HG02973 (cell line): ENCODE results near the gene TRIM32.
A peak's percentile ranks its signal among the peaks of the same experiment; 100 is the strongest.
"Not testable (repeated sequence)": the region's sequence is repeated elsewhere in the genome, so short reads cannot be mapped to it uniquely, and the experiment has no call there.

Experiments
- ATAC-seq: cut with Tn5 transposase; IDR thresholded peaks from one replicate; pipeline ENCODE4 v1.9.1; 2021; ENCODE audit warnings: moderate library complexity; ENCODE audit not compliant: unreplicated experiment

Gene TRIM32

DNA sequence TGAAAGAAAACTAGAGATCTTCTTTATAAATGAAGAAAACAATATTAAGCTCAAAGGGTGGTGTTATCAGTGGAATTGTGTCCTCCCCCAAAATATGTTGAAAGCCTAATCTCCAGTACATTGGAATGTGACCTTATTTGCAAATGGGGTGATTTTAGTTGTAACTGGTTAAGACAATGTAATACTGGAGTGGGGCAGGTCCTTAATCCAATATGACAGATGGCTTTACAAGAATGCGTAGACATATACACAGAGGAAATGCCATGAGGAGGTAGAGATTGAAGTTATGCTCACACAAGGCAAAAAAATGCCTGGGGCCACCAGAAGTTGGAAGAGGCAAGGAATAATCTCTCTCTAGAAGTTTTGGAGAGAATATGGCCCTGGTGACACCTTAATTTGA, 13.7 kb upstream of the TRIM32 start:
- ATAC-seq = no peak

DNA sequence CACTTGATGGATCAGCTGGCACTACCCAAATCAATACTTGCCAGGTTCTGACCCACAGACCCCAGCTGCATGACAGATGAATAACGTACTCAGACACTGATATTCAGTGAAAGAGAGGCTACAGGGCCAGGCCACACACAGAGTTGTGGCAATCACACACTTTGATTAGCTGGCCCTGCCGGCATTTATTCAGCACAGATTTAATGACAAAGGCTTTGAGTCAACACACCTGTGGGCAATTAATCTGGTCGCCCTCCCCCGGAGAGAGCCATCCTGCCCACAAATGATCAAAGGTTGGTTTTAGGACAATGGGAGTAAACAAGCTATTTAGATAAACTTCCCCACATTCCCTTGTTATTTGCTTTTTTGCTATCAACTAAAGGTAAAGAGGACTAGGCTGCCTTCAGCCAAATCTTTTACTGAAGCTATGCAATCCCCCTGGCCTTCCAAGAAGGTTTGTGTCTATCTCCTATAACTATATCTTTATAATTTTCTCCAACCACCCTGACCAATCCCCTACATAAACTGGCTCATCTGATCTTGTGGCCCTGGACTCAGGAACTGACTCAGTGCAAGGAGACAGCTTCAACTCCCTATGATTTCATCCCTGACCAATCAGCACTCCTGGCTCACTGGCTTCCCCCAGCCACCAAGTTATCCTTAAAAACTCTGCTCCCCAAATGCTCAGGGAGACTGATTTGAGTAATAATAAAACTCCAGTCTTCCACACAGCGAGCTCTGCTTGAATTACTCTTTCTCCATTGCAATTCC, 12.7 kb upstream of the TRIM32 start:
- no peak for ATAC-seq

DNA sequence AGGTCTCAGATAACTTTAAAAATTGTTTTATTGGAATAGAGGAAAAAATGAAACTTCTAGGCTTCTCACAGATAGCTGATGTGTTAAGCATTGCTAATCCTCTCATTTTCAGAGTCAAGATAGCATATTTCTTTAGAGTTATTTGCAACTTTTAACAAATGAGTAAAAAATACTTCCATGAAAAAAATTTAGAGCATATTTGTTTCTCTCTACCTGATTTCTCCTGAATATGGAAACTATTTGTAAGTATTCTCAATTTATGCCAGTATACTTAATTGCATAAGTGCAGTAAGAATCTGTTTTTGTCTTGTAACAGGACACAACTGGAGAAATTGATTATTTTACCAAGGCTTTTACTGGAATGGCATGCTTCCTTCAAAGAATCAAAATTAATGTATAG, 3.6 kb upstream of the TRIM32 start:
- no peak for ATAC-seq

DNA sequence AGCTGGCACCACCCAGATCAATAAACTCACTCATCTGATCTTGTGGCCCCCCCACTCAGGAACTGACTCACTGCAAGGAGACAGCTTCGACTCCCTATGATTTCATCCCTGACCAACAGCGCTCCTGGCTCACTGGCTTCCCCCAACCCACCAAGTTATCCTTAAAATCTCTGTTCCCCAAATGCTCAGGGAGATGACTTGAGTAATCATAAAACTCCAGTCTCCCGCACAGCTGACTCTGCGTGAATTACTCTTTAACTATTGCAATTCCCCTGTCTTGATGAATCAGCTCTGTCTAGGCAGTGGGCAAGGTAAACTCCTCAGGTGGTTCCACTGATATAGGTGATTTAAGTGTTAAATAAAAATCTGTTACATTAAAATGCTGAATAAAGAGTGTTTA, 1.9 kb upstream of the TRIM32 start:
- no peak for ATAC-seq

DNA sequence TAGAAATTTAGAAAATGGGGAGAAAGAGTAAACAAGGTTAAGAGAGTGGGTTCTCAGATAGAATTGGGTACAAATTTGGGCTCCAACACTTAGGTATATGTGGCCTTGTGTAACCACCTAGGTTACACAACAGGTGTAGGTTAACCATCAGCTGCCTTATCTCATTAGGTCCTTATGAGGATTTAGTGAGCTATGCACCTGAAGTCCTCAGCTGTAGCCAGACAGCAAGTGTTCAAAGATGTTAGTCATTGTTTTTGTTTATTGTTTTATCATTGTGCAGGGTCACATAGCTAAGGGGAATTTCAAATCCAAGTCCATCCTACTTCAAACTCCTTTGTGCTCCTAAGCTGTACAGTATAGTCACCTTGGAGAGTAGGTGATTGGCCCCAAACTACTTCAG, 970 bp upstream of the TRIM32 start:
- no peak for ATAC-seq

DNA sequence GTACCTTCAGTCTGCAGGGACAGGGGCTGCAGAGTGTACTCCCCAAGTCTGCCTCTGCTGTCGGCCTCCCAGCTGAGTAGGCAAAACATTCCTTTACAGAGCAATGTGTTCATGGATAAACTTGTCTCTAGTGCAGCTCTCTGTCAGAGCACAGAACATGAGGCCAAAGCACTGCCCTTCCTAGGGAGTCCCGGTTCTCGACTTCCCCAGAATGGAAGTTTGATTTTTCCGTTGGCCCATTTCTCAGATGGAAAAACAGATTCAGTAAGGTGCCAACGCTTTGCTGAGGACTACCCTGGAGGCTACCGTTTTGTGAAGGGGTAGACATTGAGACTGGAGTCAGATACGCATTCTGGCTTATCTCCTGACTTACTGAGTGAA, 422 bp upstream of the TRIM32 start:
- ATAC-seq = peak; percentile 34

DNA sequence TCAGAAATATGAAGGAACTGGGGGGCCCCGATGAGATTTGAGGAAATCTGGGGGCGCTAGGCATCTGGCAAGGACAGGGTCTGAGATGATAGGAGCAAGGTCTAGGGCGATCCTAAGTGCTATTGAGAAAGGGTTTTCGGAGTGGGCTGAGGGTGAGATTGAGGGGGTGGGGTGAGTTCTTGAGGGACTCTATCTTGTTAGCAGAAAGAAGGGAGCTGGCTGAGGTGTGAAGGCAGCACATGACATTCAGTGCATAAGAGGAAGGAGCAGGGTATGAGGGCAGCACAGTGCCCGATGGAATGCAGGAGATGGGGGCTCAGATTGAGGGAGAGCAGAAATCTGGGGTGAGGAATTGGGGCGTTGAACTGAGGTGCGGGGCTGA, 640 bp downstream of the TRIM32 start:
- ATAC-seq = no peak

DNA sequence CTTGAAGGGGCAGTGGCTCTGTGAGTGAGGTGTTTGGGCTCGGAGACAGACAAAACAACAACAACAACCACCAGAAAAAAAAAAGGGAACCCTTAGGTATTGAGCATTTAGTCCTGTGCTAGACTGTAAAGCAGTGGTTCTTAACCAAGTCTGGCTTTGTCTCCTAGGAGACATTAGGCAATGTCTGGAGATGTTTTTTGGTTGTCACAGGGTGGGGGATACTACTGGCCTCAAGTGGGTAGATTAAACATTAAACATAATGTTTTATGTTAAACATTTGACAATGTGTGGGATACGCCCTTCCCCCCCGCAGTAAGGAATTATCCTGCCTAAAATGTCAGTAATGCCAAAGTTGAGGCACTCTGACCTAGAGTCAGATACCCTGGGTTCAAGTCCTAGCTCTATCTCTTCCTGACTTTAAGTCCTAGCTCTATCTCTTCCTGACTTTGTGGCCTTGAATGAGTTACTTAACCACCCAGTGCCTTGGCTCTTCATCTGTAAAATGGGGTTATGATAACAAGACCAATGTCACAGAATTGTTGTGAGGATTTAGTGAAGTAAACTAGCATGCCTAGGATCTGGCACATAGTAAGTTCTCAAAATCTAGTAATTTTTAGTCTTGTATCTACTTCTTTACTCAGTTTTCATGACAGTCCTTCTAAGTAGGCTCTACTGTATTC, 1.8 kb downstream of the TRIM32 start:
- no peak for ATAC-seq

DNA sequence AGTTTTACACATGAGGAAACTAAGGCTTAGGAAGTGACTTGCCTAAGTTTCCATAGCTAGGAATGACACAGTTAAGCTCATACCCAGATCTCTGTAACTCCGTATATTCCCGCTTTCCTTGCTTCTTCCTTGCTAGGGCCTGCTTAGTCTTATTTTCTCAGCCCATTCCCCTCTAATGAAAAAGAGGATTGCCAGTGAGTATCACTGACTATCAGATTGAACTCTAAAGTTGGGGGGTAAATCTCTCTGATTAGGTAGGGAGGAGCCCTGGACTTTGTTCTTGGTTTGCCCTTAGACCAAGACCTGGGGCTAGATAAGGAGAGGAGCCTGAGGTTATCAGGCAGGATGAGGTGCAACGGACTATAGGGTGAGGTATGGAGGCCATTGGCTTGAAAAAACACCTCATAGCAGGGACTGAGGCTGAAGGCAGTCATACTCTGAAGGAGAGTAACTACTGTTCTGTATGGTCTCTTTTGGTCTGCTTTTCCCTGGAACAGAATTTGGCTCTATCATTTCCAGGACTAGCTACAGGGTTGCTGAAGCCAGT, 2.5 kb downstream of the TRIM32 start:
- no peak for ATAC-seq

DNA sequence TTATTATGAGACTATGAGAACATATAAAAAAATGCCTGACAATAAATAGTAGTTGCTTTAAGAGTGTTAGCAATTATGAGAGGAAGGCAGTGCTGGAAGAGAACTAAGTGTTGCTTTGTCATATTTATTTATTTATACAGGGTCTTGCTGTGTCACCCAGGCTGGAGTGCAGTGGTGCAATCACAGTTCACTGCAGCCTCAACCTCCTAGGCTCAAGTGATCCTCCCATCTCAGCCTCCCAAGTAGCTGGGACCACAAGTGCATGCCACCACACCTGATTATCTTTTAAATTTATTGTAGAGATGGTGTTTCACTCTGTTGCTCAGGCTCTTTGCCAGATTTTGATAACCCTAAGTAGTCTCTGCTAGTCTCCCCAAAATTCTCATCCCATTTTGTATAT, 3.7 kb downstream of the TRIM32 start:
- not testable (repeated sequence) for ATAC-seq

DNA sequence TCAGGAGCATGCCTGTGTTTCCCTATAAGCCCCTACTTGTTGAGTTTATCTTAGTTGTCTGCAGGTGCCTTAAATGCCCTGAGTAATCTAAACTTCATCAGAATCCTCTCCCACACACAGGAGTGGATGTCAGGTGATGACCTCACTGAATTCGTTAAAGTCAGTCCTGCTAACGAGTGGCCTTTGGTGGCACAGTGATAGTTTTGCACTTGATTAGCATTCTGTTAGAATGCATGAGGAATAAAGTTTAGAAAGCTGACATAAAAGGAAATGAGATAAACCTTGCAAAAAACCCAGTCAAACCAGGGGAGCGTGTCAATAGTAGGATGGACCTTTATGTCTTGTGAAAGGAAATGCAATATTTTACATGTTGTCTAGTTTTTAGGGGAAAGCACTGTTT, 4.5 kb downstream of the TRIM32 start:
- ATAC-seq = no peak

DNA sequence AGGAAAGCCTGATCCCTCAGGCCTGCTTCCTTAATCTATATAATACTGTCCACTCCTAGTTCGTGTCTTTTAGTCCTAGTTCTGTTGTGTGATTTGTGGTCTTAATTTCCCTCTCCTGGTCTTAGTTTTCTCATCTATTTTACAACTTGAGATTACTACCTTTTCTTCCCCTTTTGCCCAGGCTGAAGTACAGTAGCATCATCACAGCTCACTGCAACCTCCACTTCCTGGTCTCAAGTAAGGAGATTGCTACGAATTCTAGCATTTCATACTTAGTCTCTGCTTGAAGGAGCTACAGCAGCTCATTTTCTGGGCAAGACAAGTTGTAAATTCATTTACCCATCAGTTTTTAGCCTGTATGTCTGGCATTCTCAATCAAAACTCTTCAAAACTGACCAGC, 5.5 kb downstream of the TRIM32 start:
- ATAC-seq = no peak

DNA sequence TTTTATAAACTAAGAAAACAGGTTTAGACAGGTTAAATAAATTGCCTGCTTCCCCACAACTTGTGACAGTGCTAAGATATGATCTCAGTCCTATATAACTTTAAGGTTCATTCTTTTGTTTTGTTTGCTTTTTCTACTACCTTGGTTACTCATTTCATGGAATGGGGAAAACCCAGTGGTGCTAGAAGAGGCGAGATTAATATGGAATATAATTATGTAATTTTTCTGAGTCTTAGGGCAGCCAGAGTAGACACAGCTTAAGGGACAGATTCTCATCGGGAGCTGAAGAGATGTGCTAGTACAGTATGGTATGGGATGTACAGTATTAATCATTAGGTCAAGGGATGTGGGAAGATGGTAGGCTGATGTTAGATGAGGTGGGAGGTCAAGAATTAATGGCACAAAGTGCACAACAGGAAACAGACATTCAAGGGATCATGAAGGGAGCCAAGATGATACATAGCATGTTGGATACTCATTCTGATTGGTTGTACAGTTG, 6.2 kb downstream of the TRIM32 start:
- no peak for ATAC-seq

DNA sequence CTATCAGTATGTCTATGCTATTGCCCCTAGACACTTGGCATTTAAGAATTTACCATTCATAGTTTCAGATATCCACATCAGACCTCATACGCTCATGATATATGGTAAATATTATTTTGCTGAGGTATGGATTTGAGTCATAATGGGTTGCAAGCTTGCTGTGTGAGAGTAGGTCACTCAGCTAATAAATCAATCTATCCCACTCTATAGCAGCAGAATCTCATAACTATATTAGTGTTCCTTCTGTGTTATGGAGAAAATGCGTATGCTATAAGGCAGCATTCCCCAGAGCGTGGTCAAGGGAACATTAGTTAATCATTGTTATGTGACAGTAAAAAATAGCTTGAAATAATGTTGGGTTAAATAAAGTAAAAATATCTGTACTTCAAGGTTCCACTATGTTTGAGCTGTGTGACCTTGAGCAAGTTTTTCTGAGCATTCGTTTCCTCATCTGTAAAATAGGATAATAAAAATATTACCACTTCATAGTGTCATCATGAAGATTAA, 7.7 kb downstream of the TRIM32 start:
- no peak for ATAC-seq

DNA sequence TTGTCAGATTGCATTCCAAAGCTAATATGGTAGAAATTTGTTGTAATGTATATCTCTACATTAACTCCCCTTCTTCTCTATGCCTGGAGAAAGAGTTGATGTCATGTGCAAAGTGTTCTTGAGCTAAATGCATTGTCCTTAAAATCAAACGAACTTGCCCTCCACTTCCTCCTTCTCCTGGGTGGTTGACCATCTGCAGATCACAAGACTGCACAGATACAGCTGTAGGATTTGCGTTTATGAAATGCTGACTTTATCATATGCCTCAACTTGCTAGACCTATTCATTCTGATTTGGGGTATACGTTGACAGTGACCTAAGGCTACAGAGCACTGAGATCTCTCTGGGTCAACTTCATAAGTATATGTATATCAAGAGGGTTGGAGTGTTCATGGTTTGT, 8.3 kb downstream of the TRIM32 start:
- ATAC-seq = no peak

DNA sequence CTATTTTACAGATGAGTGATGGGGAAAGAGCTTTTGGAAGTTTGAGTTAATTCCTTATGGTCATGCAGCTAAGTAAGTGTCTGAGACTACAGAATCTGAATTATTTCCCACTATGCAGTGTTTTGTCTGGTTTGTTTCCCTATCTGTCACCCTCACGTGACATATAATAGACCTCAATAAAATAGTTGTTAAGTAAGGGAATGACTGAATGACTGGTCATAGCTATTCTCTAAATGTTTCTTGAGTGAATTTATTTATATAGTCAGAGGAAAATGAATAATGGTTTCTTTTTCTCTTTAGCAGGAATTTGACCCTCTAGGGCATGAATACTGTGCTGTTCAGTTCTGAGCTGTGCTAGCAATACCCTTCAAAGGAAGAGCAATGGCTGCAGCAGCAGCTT, 10.3 kb downstream of the TRIM32 start:
- ATAC-seq = no peak

DNA sequence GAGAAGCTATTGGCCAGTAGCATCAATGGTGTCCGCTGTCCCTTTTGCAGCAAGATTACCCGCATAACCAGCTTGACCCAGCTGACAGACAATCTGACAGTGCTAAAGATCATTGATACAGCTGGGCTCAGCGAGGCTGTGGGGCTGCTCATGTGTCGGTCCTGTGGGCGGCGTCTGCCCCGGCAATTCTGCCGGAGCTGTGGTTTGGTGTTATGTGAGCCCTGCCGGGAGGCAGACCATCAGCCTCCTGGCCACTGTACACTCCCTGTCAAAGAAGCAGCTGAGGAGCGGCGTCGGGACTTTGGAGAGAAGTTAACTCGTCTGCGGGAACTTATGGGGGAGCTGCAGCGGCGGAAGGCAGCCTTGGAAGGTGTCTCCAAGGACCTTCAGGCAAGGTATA, 10.8 kb downstream of the TRIM32 start:
- no peak for ATAC-seq

DNA sequence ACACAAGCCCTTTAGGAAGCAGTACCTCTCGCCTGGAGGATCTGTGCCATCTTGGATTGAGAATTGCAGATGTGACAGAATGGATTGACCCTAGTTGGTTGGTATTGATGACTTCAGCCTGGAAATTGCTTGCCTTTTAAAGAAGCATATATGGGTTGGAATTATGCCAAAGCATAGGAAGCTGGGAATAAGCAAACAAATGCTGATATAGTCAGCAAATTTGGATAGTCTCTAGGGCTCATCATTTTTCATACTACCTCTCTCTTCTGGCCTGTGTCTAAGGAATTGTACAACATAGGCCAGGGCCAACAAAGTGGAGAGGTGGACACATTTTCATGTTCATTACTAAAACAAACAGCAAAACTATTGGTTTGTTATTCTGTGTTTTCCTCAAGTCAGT, 13.2 kb downstream of the TRIM32 start:
- no peak for ATAC-seq

DNA sequence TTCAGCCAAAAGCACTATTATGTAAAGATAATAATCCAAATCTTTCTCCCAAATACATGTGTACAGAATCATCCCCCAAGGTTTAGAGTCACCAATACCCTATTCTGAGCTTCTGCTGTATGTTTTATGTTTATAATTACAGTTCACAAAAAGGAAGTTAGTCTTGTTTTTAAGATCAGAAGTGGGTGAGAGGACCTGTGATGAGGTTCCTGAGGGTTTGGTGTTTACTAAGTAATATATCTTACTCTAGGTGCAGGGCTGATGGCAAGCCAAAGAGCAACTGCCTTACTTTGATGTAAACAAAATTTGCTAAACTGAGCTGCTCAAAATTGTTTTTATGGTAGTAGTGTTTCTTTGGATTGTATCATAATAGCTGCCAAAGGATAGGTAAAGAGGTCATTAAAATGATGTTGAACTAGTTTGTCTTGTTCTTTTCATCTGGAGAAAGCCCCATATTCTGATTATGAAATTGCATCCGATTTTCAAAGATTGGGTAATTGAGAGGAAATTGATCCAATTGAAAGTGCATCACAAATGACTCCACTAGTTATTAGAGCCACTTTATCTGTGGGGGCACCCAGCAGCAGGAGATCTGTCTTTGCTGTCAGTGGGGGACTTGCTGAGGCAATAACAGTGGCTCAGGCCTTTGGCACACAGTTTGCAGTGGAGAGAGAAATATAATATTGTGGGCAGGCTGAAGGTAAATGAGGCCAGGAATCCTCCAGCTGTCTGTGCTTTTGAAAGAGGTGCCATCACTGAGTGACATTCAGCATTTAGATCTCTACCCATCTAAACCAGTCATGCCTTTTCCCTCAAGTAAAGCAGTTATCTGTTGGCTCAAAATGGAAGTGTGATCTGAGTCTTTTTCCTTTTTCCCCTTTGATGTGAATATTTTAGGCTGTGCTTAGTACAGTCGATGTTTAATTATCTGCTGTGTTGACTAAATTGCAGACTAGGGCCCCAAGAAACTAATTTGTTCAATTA, 14.1 kb downstream of the TRIM32 start:
- no peak for ATAC-seq

DNA sequence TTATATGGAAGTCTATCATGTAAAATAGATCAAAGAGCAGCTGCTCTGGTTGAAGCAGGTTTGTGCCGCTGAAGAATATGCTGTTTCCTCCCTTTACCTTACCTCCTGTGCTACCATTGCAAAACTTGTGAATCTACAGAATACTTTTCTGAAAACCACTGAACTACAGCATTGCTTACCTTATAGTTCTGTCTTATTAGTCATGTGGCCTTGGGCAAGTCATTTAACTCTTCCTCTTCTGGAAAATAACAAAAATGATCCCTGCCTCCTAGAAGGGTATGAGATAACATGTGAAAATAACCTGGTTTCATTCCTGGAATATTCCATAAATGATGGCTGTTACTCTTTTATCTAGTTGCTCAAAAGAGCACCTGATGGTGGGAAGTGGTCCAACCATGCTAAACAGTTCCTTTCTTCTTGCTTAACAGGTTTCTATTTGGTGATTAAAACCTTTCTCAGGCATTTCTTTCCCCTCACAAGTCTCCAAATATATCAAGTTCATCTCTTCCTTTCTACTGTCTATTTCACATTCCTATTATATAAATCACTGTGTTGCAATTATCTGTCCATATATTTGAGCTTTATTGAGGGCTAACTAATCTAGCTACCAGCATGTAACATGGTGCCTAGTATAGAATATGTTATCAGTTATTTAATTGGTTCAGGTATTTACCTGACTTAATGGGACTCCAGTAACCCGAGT, 15.0 kb downstream of the TRIM32 start:
- ATAC-seq = no peak
